ENCODE data around the gene MADD.

GRCh38 chr11:47327949-47328348, 58.0 kb downstream of the MADD start:
- TF ChIP-seq CTCF (IDR thresholded peaks at IDR 0.05; ENCODE audit: extremely low read depth in 1 of 2, insufficient read depth in 1 of 2, low read depth in 1 of 2, low read length in 2 of 2) (no peak), POLR2AphosphoS5 (IDR thresholded peaks at IDR 0.05; ENCODE audit: insufficient read depth, low read depth, low read length) (no peak)

Measured in endothelial cell of umbilical vein (primary cell).